ENCODE measurements around the gene PLEKHF1.

The PLEKHF1 gene

DNA sequence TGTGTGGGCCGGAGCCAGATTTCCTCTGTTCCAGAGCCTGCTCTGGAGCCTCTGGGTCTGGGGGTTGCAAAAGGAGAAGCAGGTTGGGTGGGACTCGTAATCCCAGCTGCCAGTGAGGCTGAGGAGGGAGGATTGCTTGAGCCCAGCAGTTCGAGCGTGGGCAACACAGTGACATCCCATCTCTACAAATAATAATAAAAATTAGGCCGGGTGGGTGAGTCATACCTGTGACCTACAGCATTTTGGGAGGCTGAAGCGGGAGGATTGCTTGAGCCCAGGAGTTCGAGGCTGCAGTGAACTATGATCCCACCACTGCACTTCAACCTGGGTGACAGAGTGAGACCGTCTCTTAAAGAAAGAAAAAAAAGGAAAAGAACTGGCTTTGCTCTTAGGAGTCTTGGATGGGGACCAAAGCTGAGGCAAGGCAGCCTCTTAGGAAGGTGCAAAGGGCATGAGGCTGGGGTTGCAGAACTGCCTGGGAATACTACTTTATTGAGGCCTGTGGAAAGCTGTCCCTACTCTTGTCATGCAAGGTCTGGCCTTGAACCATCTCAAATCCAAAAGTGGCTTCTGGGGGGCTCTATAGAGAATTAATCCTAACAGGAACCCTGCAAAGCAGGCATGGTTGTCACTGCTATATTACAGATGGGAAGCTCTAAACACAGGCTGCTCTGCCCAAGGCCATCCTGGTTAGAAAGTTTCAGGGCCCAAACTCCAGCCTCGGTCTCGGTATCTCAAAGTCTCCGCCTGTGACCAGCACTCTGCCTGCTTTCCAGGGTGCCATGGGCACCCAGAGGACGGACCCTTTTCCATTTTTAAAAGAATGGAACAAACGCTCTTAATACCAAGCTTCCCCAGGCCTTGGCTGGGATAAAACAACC, 50.7 kb downstream of the PLEKHF1 start:
- Histone ChIP-seq H3K79me1 (ENCODE audit: low read length) (peaks cover 10% of the 10 kb centered on the region), H3K27ac (ENCODE audit: low read depth, low read length) (no peak overlapping the region)
- no CpG with 5 or more reads among the region's 13 CpGs for WGBS (ENCODE audit: extremely low coverage, insufficient coverage, insufficient read length)

DNA sequence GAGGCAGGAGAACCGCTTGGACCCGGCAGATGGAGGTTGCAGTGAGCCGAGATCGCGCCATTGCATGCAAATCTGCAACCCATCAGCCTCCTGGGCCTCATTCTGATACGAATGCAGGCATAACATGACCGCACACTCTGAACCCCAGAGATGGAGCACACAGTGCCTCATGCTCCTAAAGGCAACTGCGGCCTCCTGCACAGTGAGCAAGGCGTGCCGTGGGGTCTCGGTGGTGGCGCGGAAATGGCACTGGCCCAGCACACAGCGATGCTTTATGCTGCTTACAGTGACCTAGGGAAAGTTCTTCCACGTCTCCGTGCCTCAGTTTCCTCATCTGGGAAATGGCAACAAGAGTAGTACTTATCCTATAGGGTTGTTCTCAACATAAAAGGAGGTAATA, 51.8 kb downstream of the PLEKHF1 start:
- Histone ChIP-seq H3K18ac (ENCODE audit: low read length) (no peak overlapping the region), H3K4ac (ENCODE audit: low read depth, low read length) (no peak overlapping the region), H3K4me3 (ENCODE audit: low read depth, low read length) (no peak overlapping the region), H3K4me2 (ENCODE audit: low read length) (no peak overlapping the region), H4K91ac (ENCODE audit: low read depth, low read length) (no peak overlapping the region), H3K23ac (ENCODE audit: low read length) (no peak overlapping the region), H4K8ac (ENCODE audit: low read depth, low read length) (no peak overlapping the region), H3K36me3 (ENCODE audit: control insufficient read depth in 1 of 2, insufficient read depth in 2 of 2, low read length in 2 of 2) (peaks cover 0 to 2% of the 10 kb centered on the region in 2 experiments), H2BK12ac (ENCODE audit: low read length) (no peak overlapping the region), H2AK5ac (ENCODE audit: low read length) (no peak overlapping the region), H2AFZ (ENCODE audit: insufficient read depth, low read length, poor library complexity) (no peak overlapping the region), H3K9me3 (ENCODE audit: insufficient read depth, low read depth, low read length) (no peaks in the 10 kb centered on the region), H3K9ac (ENCODE audit: low read length) (no peak overlapping the region), H2BK120ac (ENCODE audit: insufficient read depth, low read length, poor library complexity) (no peak overlapping the region), H4K12ac (ENCODE audit: low read depth, low read length) (no peak overlapping the region), H3K79me1 (ENCODE audit: low read length) (peaks cover 10% of the 10 kb centered on the region), H3K4me1 (ENCODE audit: control insufficient read depth in 1 of 2, insufficient read depth in 2 of 2, low read length in 2 of 2) (peaks cover 10% of the 10 kb centered on the region in 2 experiments), H3K27me3 (ENCODE audit: insufficient read depth, low read length) (no peaks in the 10 kb centered on the region), H3K27ac (ENCODE audit: low read depth, low read length) (no peak overlapping the region), H3K14ac (ENCODE audit: low read length) (no peak overlapping the region), H3K79me2 (ENCODE audit: control insufficient read depth, insufficient read depth, low read length, poor library complexity) (peaks cover 7% of the 10 kb centered on the region), H2BK5ac (ENCODE audit: low read depth, low read length, poor library complexity) (no peak overlapping the region)
- DNase-seq: no peak
- WGBS (ENCODE audit: extremely low coverage, insufficient coverage, insufficient read length): no CpG with 5 or more reads among the region's 16 CpGs

More for the DNA sequence above, 50.7 kb downstream of the PLEKHF1 start:
- H3K9ac ChIP-seq (ENCODE audit: low read length): peak overlapping the region; percentile 53
- H3K4me3 ChIP-seq (ENCODE audit: low read depth, low read length): peak overlapping the region; percentile 88
- peak overlapping the region; percentile 77 for H3K4me2 ChIP-seq (ENCODE audit: low read length)
- no peaks in the 10 kb centered on the region for H3K27me3 ChIP-seq (ENCODE audit: insufficient read depth, low read length)
- peak overlapping the region; percentile 97 for H3K14ac ChIP-seq (ENCODE audit: low read length)
- H3K4ac ChIP-seq (ENCODE audit: low read depth, low read length): peak overlapping the region; percentile 98
- peak overlapping the region; percentile 98 for H2AK5ac ChIP-seq (ENCODE audit: low read length)
- peak in 1 of 2 donors; percentile 30 for DNase-seq
- H3K4me1 ChIP-seq (ENCODE audit: control insufficient read depth in 1 of 2, insufficient read depth in 2 of 2, low read length in 2 of 2): peaks cover 10% of the 10 kb centered on the region in 2 experiments
- H3K18ac ChIP-seq (ENCODE audit: low read length): peak overlapping the region; percentile 94
- H3K79me2 ChIP-seq (ENCODE audit: control insufficient read depth, insufficient read depth, low read length, poor library complexity): peaks cover 7% of the 10 kb centered on the region
- peak overlapping the region; percentile 99 for H4K8ac ChIP-seq (ENCODE audit: low read depth, low read length)
- H4K12ac ChIP-seq (ENCODE audit: low read depth, low read length): peak overlapping the region; percentile 99
- H2BK5ac ChIP-seq (ENCODE audit: low read depth, low read length, poor library complexity): peak overlapping the region; percentile 31
- no peak overlapping the region for H2BK12ac ChIP-seq (ENCODE audit: low read length)
- H3K23ac ChIP-seq (ENCODE audit: low read length): no peak overlapping the region
- H3K9me3 ChIP-seq (ENCODE audit: insufficient read depth, low read depth, low read length): no peaks in the 10 kb centered on the region
- peaks cover 0 to 2% of the 10 kb centered on the region in 2 experiments for H3K36me3 ChIP-seq (ENCODE audit: control insufficient read depth in 1 of 2, insufficient read depth in 2 of 2, low read length in 2 of 2)
- peak overlapping the region; percentile 96 for H2BK120ac ChIP-seq (ENCODE audit: insufficient read depth, low read length, poor library complexity)
- H4K91ac ChIP-seq (ENCODE audit: low read depth, low read length): peak overlapping the region; percentile 99
- H2AFZ ChIP-seq (ENCODE audit: insufficient read depth, low read length, poor library complexity): peak overlapping the region; percentile 99

DNA sequence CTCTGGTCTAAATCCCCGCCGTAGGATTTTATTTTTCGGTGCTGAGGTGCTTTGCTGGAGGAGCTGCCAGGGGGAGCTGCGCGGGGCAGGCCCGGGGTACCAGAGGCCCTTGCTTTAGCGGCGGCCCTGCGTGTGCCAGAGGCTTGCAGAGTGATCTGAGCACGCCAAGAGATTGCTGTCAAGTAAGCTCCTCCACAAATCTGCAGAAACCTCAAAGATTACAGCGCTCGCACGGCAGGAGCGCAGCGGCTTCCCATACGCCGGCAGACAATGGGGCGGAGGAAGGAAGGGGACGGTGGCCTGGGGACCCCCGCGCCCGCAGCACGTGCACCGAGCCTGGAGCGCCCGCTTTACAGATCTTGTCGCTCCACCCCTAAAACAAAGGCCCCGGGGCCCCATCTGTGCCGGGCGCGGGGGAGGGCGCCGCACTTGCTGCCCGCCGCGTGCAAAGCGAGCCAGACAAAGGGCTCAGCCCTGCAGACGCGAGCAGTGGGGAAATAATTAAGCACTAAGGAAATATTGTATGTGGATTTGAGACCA, 58.9 kb downstream of the PLEKHF1 start:
- H2BK120ac ChIP-seq (ENCODE audit: insufficient read depth, low read length, poor library complexity): no peak overlapping the region
- no peak overlapping the region for H3K4ac ChIP-seq (ENCODE audit: low read depth, low read length)
- peak overlapping the region; percentile 62 for H2AFZ ChIP-seq (ENCODE audit: insufficient read depth, low read length, poor library complexity)
- H4K12ac ChIP-seq (ENCODE audit: low read depth, low read length): peak overlapping the region; percentile 20
- H2BK12ac ChIP-seq (ENCODE audit: low read length): no peak overlapping the region
- H3K4me3 ChIP-seq (ENCODE audit: low read depth, low read length): no peak overlapping the region
- H2AK5ac ChIP-seq (ENCODE audit: low read length): no peak overlapping the region
- H3K9ac ChIP-seq (ENCODE audit: low read length): no peak overlapping the region
- H3K79me2 ChIP-seq (ENCODE audit: control insufficient read depth, insufficient read depth, low read length, poor library complexity): no peaks in the 10 kb centered on the region
- H3K18ac ChIP-seq (ENCODE audit: low read length): no peak overlapping the region
- peaks cover 8% of the 10 kb centered on the region for H3K27me3 ChIP-seq (ENCODE audit: insufficient read depth, low read length)
- H4K8ac ChIP-seq (ENCODE audit: low read depth, low read length): no peak overlapping the region
- H2BK5ac ChIP-seq (ENCODE audit: low read depth, low read length, poor library complexity): no peak overlapping the region
- H3K9me3 ChIP-seq (ENCODE audit: insufficient read depth, low read depth, low read length): no peaks in the 10 kb centered on the region
- H4K91ac ChIP-seq (ENCODE audit: low read depth, low read length): no peak overlapping the region
- peak overlapping the region; percentile 56 for H3K4me2 ChIP-seq (ENCODE audit: low read length)
- no peak overlapping the region for H3K27ac ChIP-seq (ENCODE audit: low read depth, low read length)
- no peak overlapping the region for H3K14ac ChIP-seq (ENCODE audit: low read length)
- no peaks in the 10 kb centered on the region for H3K36me3 ChIP-seq (ENCODE audit: control insufficient read depth in 1 of 2, insufficient read depth in 2 of 2, low read length in 2 of 2)
- no peak overlapping the region for H3K23ac ChIP-seq (ENCODE audit: low read length)
- WGBS (ENCODE audit: extremely low coverage, insufficient coverage, insufficient read length): no CpG with 5 or more reads among the region's 39 CpGs
- H3K4me1 ChIP-seq (ENCODE audit: control insufficient read depth in 1 of 2, insufficient read depth in 2 of 2, low read length in 2 of 2): no peaks in the 10 kb centered on the region
- H3K79me1 ChIP-seq (ENCODE audit: low read length): peaks cover 2% of the 10 kb centered on the region
- DNase-seq: no peak

DNA sequence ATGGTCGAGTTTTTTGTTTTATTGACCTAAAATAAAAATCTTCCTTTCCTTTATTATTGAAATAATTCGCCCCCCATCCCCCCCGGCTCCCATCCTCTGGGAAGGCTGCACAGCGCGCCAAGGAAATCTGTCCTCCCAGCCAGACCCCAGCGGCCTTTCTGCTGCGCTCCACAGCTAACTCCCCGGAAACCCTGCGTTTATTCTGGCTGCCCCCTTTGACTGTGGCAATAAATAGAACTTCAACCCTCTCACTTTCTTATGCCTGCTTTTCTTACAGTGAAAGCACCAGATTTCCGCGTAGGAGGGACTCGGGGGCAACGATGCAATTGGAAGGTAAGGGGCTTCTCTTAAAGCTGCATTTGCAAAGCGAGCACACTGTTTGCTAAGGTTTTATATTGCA, 59.5 kb downstream of the PLEKHF1 start:
- Histone ChIP-seq H4K12ac (ENCODE audit: low read depth, low read length) (no peak overlapping the region), H2AFZ (ENCODE audit: insufficient read depth, low read length, poor library complexity) (no peak overlapping the region), H4K91ac (ENCODE audit: low read depth, low read length) (no peak overlapping the region), H3K4me2 (ENCODE audit: low read length) (peak overlapping the region; percentile 56), H3K18ac (ENCODE audit: low read length) (no peak overlapping the region), H3K36me3 (ENCODE audit: control insufficient read depth in 1 of 2, insufficient read depth in 2 of 2, low read length in 2 of 2) (no peaks in the 10 kb centered on the region), H3K79me2 (ENCODE audit: control insufficient read depth, insufficient read depth, low read length, poor library complexity) (no peaks in the 10 kb centered on the region), H3K14ac (ENCODE audit: low read length) (no peak overlapping the region), H3K27ac (ENCODE audit: low read depth, low read length) (no peak overlapping the region), H2BK120ac (ENCODE audit: insufficient read depth, low read length, poor library complexity) (no peak overlapping the region), H3K4ac (ENCODE audit: low read depth, low read length) (no peak overlapping the region), H3K23ac (ENCODE audit: low read length) (no peak overlapping the region), H4K8ac (ENCODE audit: low read depth, low read length) (no peak overlapping the region), H2AK5ac (ENCODE audit: low read length) (no peak overlapping the region), H3K4me1 (ENCODE audit: control insufficient read depth in 1 of 2, insufficient read depth in 2 of 2, low read length in 2 of 2) (no peaks in the 10 kb centered on the region), H3K79me1 (ENCODE audit: low read length) (peaks cover 2% of the 10 kb centered on the region), H2BK12ac (ENCODE audit: low read length) (no peak overlapping the region), H3K9me3 (ENCODE audit: insufficient read depth, low read depth, low read length) (no peaks in the 10 kb centered on the region), H3K9ac (ENCODE audit: low read length) (no peak overlapping the region), H3K27me3 (ENCODE audit: insufficient read depth, low read length) (peaks cover 8% of the 10 kb centered on the region), H3K4me3 (ENCODE audit: low read depth, low read length) (no peak overlapping the region), H2BK5ac (ENCODE audit: low read depth, low read length, poor library complexity) (no peak overlapping the region)
- no CpG with 5 or more reads among the region's 14 CpGs for WGBS (ENCODE audit: extremely low coverage, insufficient coverage, insufficient read length)
- DNase-seq: no peak

All from trophoblast cell (in vitro differentiated cells and primary cell).